HG03521 (cell line): ENCODE results near the gene OR8K1.

Experiments used
- ATAC-seq: cut with Tn5 transposase; IDR thresholded peaks from one replicate; pipeline ENCODE4 v1.9.1; 2021; ENCODE audit warnings: mild to moderate bottlenecking, moderate library complexity; ENCODE audit not compliant: unreplicated experiment

OR8K1 gene

GRCh38 chr11:56345739-56346138 lies at the start of gene OR8K1:
TSS of gene OR8K1 (plus strand) at chr11:56346039. CDS start at chr11:56346039, 0 bp downstream.
- ATAC-seq: no peak

GRCh38 chr11:56296898-56297297 lies 48.9 kb upstream of the OR8K1 start:
- no peak for ATAC-seq

GRCh38 chr11:56307836-56308235 lies 38.0 kb upstream of the OR8K1 start:
- ATAC-seq: no peak

GRCh38 chr11:56314844-56315243 lies 31.0 kb upstream of the OR8K1 start, which contains the start of gene OR8K3:
TSS of gene OR8K3 (plus strand) at chr11:56315144. CDS start at chr11:56318307, 3,163 bp downstream.
- no peak for ATAC-seq

GRCh38 chr11:56331861-56332491 lies 13.9 kb upstream of the OR8K1 start:
- no peak for ATAC-seq

- no peak for ATAC-seq
Observed at GRCh38 chr11:56333156-56333555, 12.7 kb upstream of the OR8K1 start.

GRCh38 chr11:56340289-56340688 lies 5.5 kb upstream of the OR8K1 start:
- ATAC-seq: no peak

GRCh38 chr11:56353991-56354390 lies 8.2 kb downstream of the OR8K1 start, which contains the start of gene OR8J1:
TSS of gene OR8J1 (plus strand) at chr11:56354291. CDS start at chr11:56360247, 5,956 bp downstream.
- ATAC-seq: no peak

- ATAC-seq: no peak
Observed at GRCh38 chr11:56375324-56375723, 29.5 kb downstream of the OR8K1 start, which contains the start of gene OR8U1. TSS of gene OR8U1 (plus strand) at chr11:56375624. CDS start at chr11:56375624, 0 bp downstream.

GRCh38 chr11:56380120-56380519 lies 34.3 kb downstream of the OR8K1 start:
- no peak for ATAC-seq

GRCh38 chr11:56394381-56394780 lies 48.5 kb downstream of the OR8K1 start:
- no peak for ATAC-seq

GRCh38 chr11:56396047-56396446 lies 50.2 kb downstream of the OR8K1 start:
- no peak for ATAC-seq
